ENCODE data around the gene ST3GAL4.
"Not testable (repeated sequence)": the region's sequence is repeated elsewhere in the genome, so short reads cannot be mapped to it uniquely, and the experiment has no call there.

ST3GAL4 gene

GRCh38 chr11:126346586-126346940, 8.9 kb upstream of the ST3GAL4 start:
- no peak for DNase-seq (ENCODE audit: low spot score)

DNA sequence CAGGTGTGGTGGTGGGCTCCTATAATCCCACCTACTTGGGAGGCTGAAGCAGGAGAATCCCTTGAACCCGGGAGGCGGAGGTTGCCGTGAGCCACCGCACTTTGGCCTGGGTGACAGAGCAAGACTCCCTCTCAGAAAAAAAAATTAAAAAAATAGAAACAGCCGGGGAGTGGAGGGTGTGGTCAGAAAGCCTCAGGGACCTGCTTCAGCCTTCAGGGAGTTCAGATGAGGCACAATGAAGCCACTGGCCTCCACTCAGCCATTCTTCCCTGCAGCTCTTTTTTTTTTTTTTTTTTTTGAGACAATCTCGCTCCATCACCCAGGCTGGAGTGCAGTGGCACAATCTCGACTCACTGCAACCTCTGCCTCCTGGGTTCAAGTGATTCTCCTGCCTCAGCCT, 8.5 kb upstream of the ST3GAL4 start:
- DNase-seq (ENCODE audit: low spot score) = not testable (repeated sequence)

GRCh38 chr11:126347751-126348668, 7.5 kb upstream of the ST3GAL4 start:
- DNase-seq (ENCODE audit: low spot score) = no peak

DNA sequence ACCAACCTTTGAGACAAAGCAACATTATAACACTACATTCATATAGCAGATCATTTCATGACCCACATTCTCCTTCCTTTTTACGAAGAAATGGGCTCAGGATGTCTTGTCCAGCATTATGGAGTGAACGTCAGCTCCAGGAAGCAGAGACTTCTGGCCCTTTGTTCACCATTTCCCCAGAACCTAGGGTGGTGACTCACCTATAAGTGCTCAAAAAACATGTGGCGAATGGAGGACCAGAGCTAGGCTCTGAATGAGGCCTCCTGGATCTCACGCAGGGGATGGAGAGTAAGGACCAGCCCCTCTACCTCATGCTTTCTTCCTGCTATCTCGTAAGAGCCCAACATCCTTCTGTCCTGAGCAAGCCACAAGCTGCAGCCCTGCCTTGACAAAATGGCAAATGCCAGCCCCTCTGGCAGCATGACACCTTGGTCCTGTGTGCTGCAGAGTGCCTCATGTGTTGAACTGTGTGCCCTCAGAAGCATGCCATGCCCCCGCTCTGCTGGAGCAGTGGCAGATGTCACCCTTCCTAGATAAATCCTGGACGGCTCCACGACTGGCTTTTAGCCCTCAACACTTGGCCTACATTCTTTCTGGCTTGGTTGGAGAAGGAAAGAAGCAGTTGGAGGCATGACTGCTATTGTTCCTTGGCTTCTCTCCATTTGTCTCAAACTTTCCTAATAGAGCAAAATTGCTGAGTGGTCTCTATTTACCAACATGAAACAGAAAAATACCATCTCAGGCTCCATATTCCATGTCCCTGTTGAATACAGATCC, 6.5 kb upstream of the ST3GAL4 start:
- no peak for DNase-seq (ENCODE audit: low spot score)

GRCh38 chr11:126350836-126351235, 4.7 kb upstream of the ST3GAL4 start:
- no peak for DNase-seq (ENCODE audit: low spot score)

- no peak for DNase-seq (ENCODE audit: low spot score)
These were observed 3.3 kb upstream of the ST3GAL4 start for GRCh38 chr11:126352163-126352562.

GRCh38 chr11:126352934-126353801, 2.3 kb upstream of the ST3GAL4 start:
- DNase-seq (ENCODE audit: low spot score) = peak; percentile 76

- DNase-seq (ENCODE audit: low spot score) = peak; percentile 20
These were observed 709 bp upstream of the ST3GAL4 start for GRCh38 chr11:126354631-126355323.

DNA sequence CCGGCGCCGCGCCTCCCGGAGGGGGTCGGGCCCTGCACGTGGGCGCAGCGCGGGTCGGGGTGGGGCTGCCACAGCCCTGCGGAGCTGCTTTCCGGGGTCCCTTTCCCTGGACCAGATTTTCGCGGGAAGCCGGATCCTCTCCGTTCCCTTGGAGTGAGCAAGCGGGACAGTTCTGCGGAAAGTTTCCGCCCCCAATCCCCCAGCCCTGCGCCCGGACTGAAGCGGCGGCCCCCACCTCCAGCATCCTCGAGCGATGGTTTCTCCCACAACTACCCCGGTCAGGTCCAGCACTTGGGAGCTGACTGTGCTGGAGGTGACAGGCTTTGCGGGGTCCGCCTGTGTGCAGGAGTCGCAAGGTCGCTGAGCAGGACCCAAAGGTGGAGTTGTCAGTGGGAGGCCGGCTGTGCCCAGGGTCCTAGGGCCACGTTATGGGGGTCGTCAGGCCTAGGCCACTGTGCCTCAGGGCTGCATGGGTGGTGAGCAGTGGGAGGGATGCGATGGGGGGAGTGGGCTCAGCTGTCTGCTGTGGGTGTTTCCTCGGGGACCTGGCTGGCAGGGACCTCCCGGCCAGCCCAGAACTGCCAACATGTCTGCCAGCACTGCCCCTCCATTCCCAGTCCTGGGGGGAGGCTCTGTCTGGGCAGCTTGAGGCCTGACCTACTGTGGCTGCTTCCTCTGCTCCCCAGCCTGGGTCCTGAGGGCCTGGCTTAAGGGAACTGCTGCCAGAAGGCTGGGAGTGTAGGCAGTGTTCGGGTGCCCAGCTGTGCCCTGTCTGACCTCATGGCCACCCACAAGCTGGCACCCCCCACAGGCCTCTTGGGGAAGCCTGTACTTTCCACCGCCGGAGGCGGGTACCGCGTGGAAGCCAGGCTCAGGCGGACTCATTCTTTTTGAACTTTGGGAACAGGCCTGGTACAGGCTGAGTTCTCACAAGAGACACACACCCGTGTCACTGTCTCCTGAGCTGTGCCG, 726 bp downstream of the ST3GAL4 start:
- no peak for DNase-seq (ENCODE audit: low spot score)

DNA sequence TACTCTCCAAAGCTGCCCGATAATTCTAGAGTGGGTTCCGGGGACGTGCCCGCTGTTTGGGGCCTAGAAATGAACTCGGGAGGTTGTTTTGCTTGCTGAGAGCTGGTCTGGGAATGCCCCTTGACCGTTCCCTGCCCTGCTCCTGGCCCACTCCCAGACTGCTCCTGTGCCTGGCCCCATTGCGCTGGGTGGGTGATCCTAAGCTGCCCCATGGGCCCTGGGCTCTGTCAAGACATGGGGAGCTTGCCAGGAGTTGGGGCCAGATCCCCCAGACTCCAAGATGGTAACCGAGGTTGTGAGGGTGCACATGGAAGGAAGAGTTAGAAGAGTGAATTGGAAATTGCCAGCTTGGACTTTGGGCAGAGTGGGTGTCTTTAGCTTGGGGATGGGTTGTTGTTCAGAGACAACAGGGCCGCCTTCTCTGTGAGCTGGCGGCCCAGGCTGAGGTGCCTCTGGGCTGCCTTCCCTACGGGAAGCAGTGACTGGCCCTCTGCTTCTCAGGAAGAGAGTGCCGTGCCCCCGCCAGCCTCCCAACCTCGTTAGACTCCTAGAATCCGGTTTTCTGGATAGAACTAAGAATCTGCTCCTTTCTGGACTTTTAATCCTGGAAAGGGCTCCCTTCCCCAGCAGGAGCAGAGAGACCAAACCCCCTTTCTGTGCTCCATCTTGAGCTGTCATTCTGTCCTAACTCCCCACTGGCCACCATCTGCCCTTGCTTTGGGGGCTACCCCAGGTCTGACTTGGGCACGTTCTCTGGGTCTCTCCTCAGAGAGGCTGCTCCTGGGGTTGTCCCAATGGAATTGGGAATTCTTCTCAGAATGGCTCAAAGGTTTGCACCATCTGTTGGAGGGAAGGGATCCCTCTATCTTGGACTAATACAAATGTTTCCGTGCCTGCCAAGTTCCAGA, 1.8 kb downstream of the ST3GAL4 start:
- no peak for DNase-seq (ENCODE audit: low spot score)

DNA sequence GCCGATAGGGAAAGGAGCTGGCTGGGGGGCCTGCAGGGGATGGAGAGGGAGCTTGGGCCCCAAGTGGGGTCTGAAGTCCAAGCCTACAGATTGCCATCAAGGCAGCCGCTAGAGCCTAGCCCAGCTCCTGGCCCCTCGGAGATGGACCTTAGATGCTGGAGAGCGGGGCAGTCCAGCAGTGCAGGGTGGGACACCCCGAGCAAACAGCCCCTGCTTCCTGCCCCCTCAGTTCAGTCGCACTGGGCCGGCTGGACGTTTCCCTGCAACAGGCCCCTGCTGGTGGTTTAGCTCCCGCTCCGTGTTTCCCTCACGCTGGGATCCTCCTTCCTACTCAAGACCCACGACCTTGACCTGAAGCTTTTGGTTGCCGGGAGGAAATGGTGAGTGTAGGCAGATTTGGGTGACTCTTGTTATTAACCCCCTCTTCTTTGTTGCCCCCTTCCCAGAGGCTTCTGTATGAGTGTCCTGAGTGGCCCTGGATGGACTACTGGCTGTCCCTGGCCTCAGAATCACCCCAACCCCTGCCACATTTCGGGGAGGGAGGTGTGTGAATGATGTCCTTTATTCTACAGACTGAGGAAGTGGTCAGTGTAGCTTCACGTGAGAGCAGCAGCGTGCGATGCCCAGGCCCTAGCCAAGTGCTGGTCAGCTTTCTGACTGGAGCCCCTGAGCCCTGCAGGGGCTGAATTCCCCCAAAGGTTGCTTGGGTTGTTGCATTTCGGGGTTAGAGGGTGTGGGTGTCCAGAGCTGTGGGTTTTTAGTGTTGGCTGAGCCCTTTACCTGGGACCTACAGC, 2.7 kb downstream of the ST3GAL4 start:
- DNase-seq (ENCODE audit: low spot score) = no peak

DNA sequence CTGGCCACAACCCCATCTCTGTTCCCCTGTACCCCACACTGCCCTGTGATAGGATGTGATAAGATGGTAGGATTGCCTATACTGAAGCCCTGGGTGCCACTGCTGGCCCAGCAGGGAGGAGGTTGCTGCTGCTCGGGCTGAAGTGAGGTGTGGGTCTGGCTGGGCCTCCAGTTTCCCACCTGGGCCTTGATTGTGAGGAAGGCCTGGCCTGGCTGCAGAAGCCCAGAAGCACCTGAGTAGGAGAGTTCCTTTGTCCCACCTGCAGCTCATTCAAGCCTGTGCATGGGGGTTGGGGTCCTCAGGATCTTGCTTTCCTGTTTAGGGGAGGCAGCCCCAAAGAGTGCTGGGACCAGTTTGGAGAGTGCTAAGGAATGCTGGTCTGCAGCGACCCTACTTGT, 3.3 kb downstream of the ST3GAL4 start:
- DNase-seq (ENCODE audit: low spot score) = no peak

- DNase-seq (ENCODE audit: low spot score) = no peak
These were observed 4.1 kb downstream of the ST3GAL4 start for GRCh38 chr11:126359431-126360048.

DNA sequence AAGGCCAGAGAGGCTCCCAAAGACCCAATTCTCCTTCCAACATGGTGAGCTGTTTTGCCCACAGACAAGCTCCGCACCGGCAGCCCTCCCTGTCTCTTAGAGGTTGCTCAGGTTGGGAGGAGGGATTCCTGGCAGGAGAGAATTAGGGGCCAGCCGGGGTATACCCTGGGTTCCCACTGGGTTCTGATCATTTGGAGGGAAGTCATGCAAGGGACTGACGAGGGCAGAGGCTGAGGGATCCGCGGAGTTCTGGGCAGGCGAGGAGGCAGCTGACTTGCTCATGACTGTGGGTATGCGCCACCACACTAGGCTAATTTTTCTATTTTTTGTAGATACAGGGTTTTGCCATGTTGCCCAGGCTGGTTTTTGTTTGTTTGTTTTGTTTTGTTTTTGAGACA, 4.6 kb downstream of the ST3GAL4 start:
- no peak for DNase-seq (ENCODE audit: low spot score)

- no peak for DNase-seq (ENCODE audit: low spot score)
These were observed 5.9 kb downstream of the ST3GAL4 start for GRCh38 chr11:126361400-126361799.

GRCh38 chr11:126362879-126363655, 7.6 kb downstream of the ST3GAL4 start:
- no peak for DNase-seq (ENCODE audit: low spot score)

DNA sequence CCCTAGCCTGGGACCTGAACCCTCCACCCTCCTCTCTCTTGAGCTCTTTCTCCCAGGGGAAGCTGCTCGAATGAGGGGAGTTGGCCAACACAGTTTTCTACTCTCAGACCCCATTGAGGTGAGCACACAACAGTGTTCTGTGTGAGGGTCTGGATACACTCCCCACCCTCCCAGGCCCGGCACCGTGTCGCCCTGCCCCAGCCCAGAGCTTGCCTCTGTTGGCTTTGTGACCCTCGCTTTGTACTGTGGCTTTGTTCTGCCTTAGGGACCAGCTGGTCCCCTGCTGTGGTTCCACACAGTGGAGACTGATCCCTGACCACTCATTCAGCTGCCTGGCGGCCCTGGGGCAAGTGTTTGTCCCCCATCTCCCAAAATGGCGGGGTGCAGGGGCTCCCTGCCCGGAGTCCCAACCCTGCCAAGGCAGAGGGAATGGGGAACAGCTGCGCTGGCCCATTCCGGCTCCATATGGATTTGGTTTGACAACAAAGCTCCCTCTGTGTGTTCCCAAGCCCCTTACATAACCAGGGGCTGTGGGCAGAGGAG, 8.3 kb downstream of the ST3GAL4 start:
- no peak for DNase-seq (ENCODE audit: low spot score)
